OCI-LY3 (cell line): ENCODE data around the gene ZNF365.

Experiments used
- CTCF ChIP-seq: fragments of 200-600, 300-600 bp; sonication (generic); IDR thresholded peaks from 2 replicates; pipeline ENCODE4 v1.5.1; 2014; ENCODE audit warnings: antibody characterized with exemption, low read length, low read depth
- EZH2phosphoT487 ChIP-seq: fragments of 200-600 bp; shearing (Covaris generic); IDR thresholded peaks from 2 replicates; pipeline ENCODE4 v1.6.1; 2018; ENCODE audit warnings: antibody characterized with exemption, mixed run types, low read depth

- TF ChIP-seq CTCF (no peak), EZH2phosphoT487 (no peak)
Measured at GRCh38 chr10:62446627-62447026, 72.5 kb downstream of the ZNF365 start.
